Transverse colon (tissue), 4 donors: ENCODE results near the gene CGNL1. TPM values are rescaled to one million over a fixed set of nuclear protein-coding genes. Genes with fewer than 3 reads are reported as not detected.

Source experiments
- DNase-seq: peaks from one replicate; pipeline ENCODE4 v3.0.0-alpha.2; 2019
- H3K27ac ChIP-seq, 4 donors: fragments of 200-600 bp; sonication (generic); 2 replicates each; pipeline ENCODE4 v1.5.1; 2016 to 2018; ENCODE audit warnings: inconsistent platforms in 4 of 4
- H3K27me3 ChIP-seq: fragments of 200-600 bp; sonication (generic); 2 replicates; pipeline ENCODE4 v1.5.1; 2017; ENCODE audit warnings: inconsistent platforms
- H3K36me3 ChIP-seq, 4 donors: fragments of 200-600 bp; sonication (generic); 2 replicates each; pipeline ENCODE4 v1.5.1; 2017 to 2019; ENCODE audit warnings: inconsistent platforms in 4 of 4
- H3K4me1 ChIP-seq, 4 donors: fragments of 200-600 bp; sonication (generic); 2 replicates each; pipeline ENCODE4 v1.5.1; 2017 to 2020; ENCODE audit warnings: inconsistent platforms in 4 of 4
- H3K4me3 ChIP-seq, 4 donors: fragments of 200-600 bp; sonication (generic); 1 replicate in 1 of 4; 2 replicates in 3 of 4; pipeline versions ENCODE4 v1.5.1 to v1.6.1; 2017 to 2019; ENCODE audit warnings: inconsistent platforms in 4 of 4
- H3K9me3 ChIP-seq, 2 donors: fragments of 200-600 bp; sonication (generic); 2 replicates each; pipeline ENCODE4 v1.5.1; 2017 to 2019; ENCODE audit warnings: inconsistent platforms in 2 of 2
- EP300 ChIP-seq: sonication (generic); formaldehyde crosslinking; IDR thresholded peaks from one replicate; pipeline ENCODE4 v1.6.1; 2017; ENCODE audit warnings: antibody characterized with exemption, low read depth
- POLR2A ChIP-seq: fragments of 450-650 bp; IDR thresholded peaks from one replicate; pipeline ENCODE4 v1.6.1; 2016; ENCODE audit warnings: antibody characterized with exemption, mild to moderate bottlenecking, moderate library complexity
- POLR2AphosphoS5 ChIP-seq, 3 donors: sonication (generic); formaldehyde crosslinking; IDR thresholded peaks; one replicate each; pipeline ENCODE4 v1.6.1; 2016; ENCODE audit warnings: antibody characterized with exemption in 3 of 3
- WGBS, 2 donors: methylation state at CpG; one replicate each; pipeline ENCODE4 v1.1.5; 2018; ENCODE audit warnings: low coverage in 1 of 2; 5-methylcytosine and 5-hydroxymethylcytosine counted together
- in situ Hi-C, 4 donors: fragments of 200-750 bp; cut with MboI; loops; one replicate each; pipeline versions ENCODE4 v1.15.0 to v1.15.1; 2017; ENCODE audit warnings: low sequenced_read_pairs in 3 of 4, low pct_ligation_motif_present in 1 of 4, low pct_unique_long_range_greater_than_20kb in 1 of 4
- intact Hi-C: fragments of 100-400 bp; cut with DNase I; formaldehyde crosslinking; loops from one replicate; pipeline ENCODE4 v1.15.1; 2023; ENCODE audit warnings: low total_unique reads
- total RNA-seq, 4 donors: library from RNA; depleted of rRNA; stranded (reverse); fragments of >200 nt; gene quantifications; one replicate each; pipeline ENCODE4 v1.1.0, GENCODE V29; 2016
- TF ChIP-seq, protein P1 (sequence below), 5 experiments: fragments of 200-600 bp in 3 of 5; fragments of 450-650 bp in 2 of 5; sonication (generic) in 3 of 5; IDR thresholded peaks; 1 replicate in 2 of 5; 2 replicates in 3 of 5; pipeline ENCODE4 v1.5.1; 2016 to 2017; ENCODE audit warnings: antibody characterized with exemption in 5 of 5, inconsistent platforms in 3 of 5, mild to moderate bottlenecking in 2 of 5, moderate library complexity in 1 of 5

Gene CGNL1
- total RNA-seq, 4 donors from 2014 or later, result 1.1 to 2.2 (median 1.8) TPM

DNA sequence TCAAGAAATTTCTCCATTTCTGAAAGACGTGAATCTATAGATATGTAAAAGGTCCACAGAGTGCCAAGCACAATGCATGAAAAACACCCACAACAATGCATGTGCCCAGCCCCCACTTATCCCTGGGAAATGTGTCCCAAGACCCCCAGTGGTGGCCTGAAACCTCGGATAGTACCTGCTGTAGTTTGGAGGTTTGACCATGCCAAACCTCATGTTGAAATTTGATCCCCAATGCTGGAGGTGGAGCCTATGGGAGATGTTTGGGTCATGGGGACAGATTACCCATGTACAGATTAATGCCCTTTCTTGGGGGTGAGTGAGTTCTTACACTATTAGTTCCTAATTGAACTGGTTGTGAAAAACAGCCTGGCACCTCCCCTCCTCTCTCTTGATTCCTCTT lies 194.0 kb downstream of the CGNL1 start:
- Histone ChIP-seq H3K27me3 (no peaks in the 10 kb centered on the region), H3K27ac (no peak overlapping the region), H3K4me1 (peaks cover 14 to 28% (median 18%) of the 10 kb centered on the region in 4 donors), H3K9me3 (no peaks in the 10 kb centered on the region), H3K4me3 (no peak overlapping the region), H3K36me3 (no peaks in the 10 kb centered on the region)
- DNase-seq, result no peak
- no peak for TF ChIP-seq POLR2A
- TF ChIP-seq, protein P1, sequence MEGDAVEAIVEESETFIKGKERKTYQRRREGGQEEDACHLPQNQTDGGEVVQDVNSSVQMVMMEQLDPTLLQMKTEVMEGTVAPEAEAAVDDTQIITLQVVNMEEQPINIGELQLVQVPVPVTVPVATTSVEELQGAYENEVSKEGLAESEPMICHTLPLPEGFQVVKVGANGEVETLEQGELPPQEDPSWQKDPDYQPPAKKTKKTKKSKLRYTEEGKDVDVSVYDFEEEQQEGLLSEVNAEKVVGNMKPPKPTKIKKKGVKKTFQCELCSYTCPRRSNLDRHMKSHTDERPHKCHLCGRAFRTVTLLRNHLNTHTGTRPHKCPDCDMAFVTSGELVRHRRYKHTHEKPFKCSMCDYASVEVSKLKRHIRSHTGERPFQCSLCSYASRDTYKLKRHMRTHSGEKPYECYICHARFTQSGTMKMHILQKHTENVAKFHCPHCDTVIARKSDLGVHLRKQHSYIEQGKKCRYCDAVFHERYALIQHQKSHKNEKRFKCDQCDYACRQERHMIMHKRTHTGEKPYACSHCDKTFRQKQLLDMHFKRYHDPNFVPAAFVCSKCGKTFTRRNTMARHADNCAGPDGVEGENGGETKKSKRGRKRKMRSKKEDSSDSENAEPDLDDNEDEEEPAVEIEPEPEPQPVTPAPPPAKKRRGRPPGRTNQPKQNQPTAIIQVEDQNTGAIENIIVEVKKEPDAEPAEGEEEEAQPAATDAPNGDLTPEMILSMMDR (IDR thresholded peaks at IDR 0.05), result no peak
- no peak for TF ChIP-seq EP300
- TF ChIP-seq POLR2AphosphoS5 (IDR thresholded peaks at IDR 0.05), result no peak
- WGBS, 2 donors, result 83 to 94% methylated on average over 2 of the region's 2 CpGs
- intact Hi-C loops (no loop called here), in situ Hi-C loops (loop anchor here in 1 of 4 donors (25.0 kb wide), 1 partner anchor 292 kb away; no protein-coding TSS in a partner anchor)

DNA sequence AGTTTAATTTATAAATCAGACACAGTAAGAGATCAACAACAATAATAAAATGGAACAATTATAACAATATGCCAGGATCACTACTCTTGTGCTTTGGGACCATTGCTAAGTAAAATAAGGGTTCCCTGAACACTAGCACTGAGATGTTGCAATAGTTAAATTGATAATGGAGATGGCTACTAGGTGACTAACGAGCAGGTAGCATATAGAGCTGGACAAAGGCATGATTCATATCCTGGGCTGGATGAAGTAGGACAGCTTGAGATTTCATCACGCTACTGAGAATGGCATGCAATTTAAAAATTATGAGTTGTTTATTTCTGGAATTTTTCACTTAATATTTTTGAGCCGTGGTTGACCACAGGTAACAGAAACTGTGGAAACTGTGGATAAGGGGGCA lies 194.7 kb downstream of the CGNL1 start:
- in situ Hi-C loops (loop anchor here in 1 of 4 donors (25.0 kb wide), 1 partner anchor 291 kb away; no protein-coding TSS in a partner anchor), intact Hi-C loops (no loop called here)
- TF ChIP-seq, protein P1 (IDR thresholded peaks at IDR 0.05), result no peak
- no peak for TF ChIP-seq POLR2AphosphoS5 (IDR thresholded peaks at IDR 0.05)
- no peak for TF ChIP-seq EP300
- TF ChIP-seq POLR2A, result no peak
- no peak for DNase-seq
- 78 to 88% methylated on average over 3 of the region's 3 CpGs for WGBS, 2 donors
- H3K36me3 ChIP-seq, result no peaks in the 10 kb centered on the region
- peaks cover 8 to 21% (median 12%) of the 10 kb centered on the region in 4 donors for H3K4me1 ChIP-seq
- no peak overlapping the region for H3K4me3 ChIP-seq
- no peaks in the 10 kb centered on the region for H3K9me3 ChIP-seq
- no peaks in the 10 kb centered on the region for H3K27me3 ChIP-seq
- H3K27ac ChIP-seq, result no peak overlapping the region

DNA sequence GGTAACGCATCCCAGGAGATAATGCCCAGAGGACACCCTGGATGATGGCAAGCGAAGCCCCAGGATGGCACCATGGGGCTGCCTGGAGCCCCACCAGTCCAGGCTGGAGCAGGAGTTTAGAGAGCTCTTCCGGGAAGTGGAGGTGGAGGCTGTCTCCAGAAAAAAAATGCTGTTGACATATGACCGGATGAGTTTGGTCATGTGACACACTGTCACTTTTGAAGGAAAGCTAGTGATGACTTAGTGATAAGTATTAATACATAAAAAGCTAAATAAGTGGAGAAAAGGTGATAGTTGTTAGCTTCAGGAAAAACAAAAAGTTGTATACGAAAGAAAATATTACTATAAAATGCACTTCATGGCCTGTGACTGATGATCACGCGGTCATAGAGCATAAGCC lies 195.4 kb downstream of the CGNL1 start:
- no peak overlapping the region for H3K4me3 ChIP-seq
- no peak for TF ChIP-seq EP300
- no peak for TF ChIP-seq POLR2A
- TF ChIP-seq, protein P1 (IDR thresholded peaks at IDR 0.05), result no peak
- TF ChIP-seq POLR2AphosphoS5 (IDR thresholded peaks at IDR 0.05), result no peak
- H3K36me3 ChIP-seq, result no peaks in the 10 kb centered on the region
- no peak overlapping the region for H3K27ac ChIP-seq
- in situ Hi-C loops, result loop anchor here in 1 of 4 donors (25.0 kb wide), 1 partner anchor 291 kb away; no protein-coding TSS in a partner anchor
- DNase-seq, result no peak
- H3K4me1 ChIP-seq, result peaks cover 4 to 16% (median 8%) of the 10 kb centered on the region in 4 donors
- intact Hi-C loops, result no loop called here
- no peaks in the 10 kb centered on the region for H3K9me3 ChIP-seq
- 94 to 95% methylated on average over 3 to 7 of the region's 7 CpGs for WGBS, 2 donors
- no peaks in the 10 kb centered on the region for H3K27me3 ChIP-seq

DNA sequence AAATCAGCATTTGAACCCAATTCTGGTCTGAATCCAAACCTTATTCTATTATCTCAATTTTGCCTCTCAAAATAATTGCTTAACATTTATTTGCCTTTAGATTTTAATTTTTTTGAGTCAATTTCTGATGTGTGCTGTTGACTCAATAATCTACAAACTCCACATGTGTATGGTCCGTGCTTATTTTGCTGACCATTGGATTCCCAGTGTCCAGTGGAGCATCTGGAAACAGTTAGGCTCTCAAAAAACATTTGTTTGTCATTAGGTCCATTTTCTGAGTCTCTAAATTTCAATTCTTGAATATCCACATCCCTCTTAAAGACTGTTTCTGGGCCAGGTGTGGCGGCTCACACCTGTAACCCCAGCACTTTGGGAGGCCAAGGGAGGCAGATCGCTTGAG lies 196.2 kb downstream of the CGNL1 start:
- Histone ChIP-seq H3K27ac (no peak overlapping the region), H3K9me3 (no peaks in the 10 kb centered on the region), H3K4me3 (no peak overlapping the region), H3K36me3 (no peaks in the 10 kb centered on the region), H3K27me3 (no peaks in the 10 kb centered on the region), H3K4me1 (peaks cover 0 to 12% (median 3%) of the 10 kb centered on the region in 4 donors)
- intact Hi-C loops, result no loop called here
- TF ChIP-seq POLR2A (no peak), EP300 (no peak), POLR2AphosphoS5 (IDR thresholded peaks at IDR 0.05) (no peak)
- TF ChIP-seq, protein P1 (IDR thresholded peaks at IDR 0.05), result no peak
- 81 to 84% methylated on average over 3 of the region's 3 CpGs for WGBS, 2 donors
- no peak for DNase-seq
- in situ Hi-C loops, result loop anchor here in 1 of 4 donors (25.0 kb wide), 1 partner anchor 290 kb away; no protein-coding TSS in a partner anchor
